ENCODE results near the gene SRPK2.

SRPK2 gene

GRCh38 chr7:105188201-105188600 is 200.5 kb downstream of the SRPK2 start:
- Histone ChIP-seq H3K27ac (ENCODE audit: low read depth, low read length, severe bottlenecking) (no peak overlapping the region), H3K4me1 (ENCODE audit: control insufficient read depth, insufficient read depth, low read length, poor library complexity, severe bottlenecking) (no peaks in the 10 kb centered on the region), H3K36me3 (ENCODE audit: control insufficient read depth, insufficient read depth, low read length) (no peaks in the 10 kb centered on the region), H3K9me3 (ENCODE audit: control insufficient read depth, low read length) (no peaks in the 10 kb centered on the region), H3K4me3 (ENCODE audit: extremely low read depth, insufficient read depth, low read length, poor library complexity, severe bottlenecking) (no peak overlapping the region)

- H3K9me3 ChIP-seq (ENCODE audit: control insufficient read depth, low read length): no peaks in the 10 kb centered on the region
- WGBS, 2 experiments (ENCODE audit: insufficient coverage in 2 of 2): 93 to 100% methylated on average over 1 to 2 of the region's 4 CpGs
- no peaks in the 10 kb centered on the region for H3K36me3 ChIP-seq (ENCODE audit: control insufficient read depth, insufficient read depth, low read length)
- H3K4me1 ChIP-seq (ENCODE audit: control insufficient read depth, insufficient read depth, low read length, poor library complexity, severe bottlenecking): no peaks in the 10 kb centered on the region
- H3K27ac ChIP-seq (ENCODE audit: low read depth, low read length, severe bottlenecking): no peak overlapping the region
- no peak overlapping the region for H3K4me3 ChIP-seq (ENCODE audit: extremely low read depth, insufficient read depth, low read length, poor library complexity, severe bottlenecking)
Measured at GRCh38 chr7:105187302-105188169, 201.2 kb downstream of the SRPK2 start.

GRCh38 chr7:105185290-105186010 is 203.3 kb downstream of the SRPK2 start:
- no CpG with 5 or more reads among the region's 2 CpGs for WGBS, 2 experiments (ENCODE audit: insufficient coverage in 2 of 2)
- Histone ChIP-seq H3K27ac (ENCODE audit: low read depth, low read length, severe bottlenecking) (no peak overlapping the region), H3K36me3 (ENCODE audit: control insufficient read depth, insufficient read depth, low read length) (no peaks in the 10 kb centered on the region), H3K4me1 (ENCODE audit: control insufficient read depth, insufficient read depth, low read length, poor library complexity, severe bottlenecking) (no peaks in the 10 kb centered on the region), H3K4me3 (ENCODE audit: extremely low read depth, insufficient read depth, low read length, poor library complexity, severe bottlenecking) (no peak overlapping the region), H3K9me3 (ENCODE audit: control insufficient read depth, low read length) (peaks cover 4% of the 10 kb centered on the region)

GRCh38 chr7:105180002-105180401 is 208.7 kb downstream of the SRPK2 start:
- peaks cover 10% of the 10 kb centered on the region for H3K9me3 ChIP-seq (ENCODE audit: control insufficient read depth, low read length)
- no peaks in the 10 kb centered on the region for H3K4me1 ChIP-seq (ENCODE audit: control insufficient read depth, insufficient read depth, low read length, poor library complexity, severe bottlenecking)
- WGBS, 2 experiments (ENCODE audit: insufficient coverage in 2 of 2): 86% methylated on average over 1 of the region's 2 CpGs; no CpG with 5 or more reads in 1 of the 2 experiments
- H3K27ac ChIP-seq (ENCODE audit: low read depth, low read length, severe bottlenecking): no peak overlapping the region
- H3K4me3 ChIP-seq (ENCODE audit: extremely low read depth, insufficient read depth, low read length, poor library complexity, severe bottlenecking): no peak overlapping the region
- H3K36me3 ChIP-seq (ENCODE audit: control insufficient read depth, insufficient read depth, low read length): no peaks in the 10 kb centered on the region

- H3K27ac ChIP-seq (ENCODE audit: low read depth, low read length, severe bottlenecking): no peak overlapping the region
- 93% methylated on average over 2 of the region's 4 CpGs; no CpG with 5 or more reads in 1 of the 2 experiments for WGBS, 2 experiments (ENCODE audit: insufficient coverage in 2 of 2)
- no peaks in the 10 kb centered on the region for H3K36me3 ChIP-seq (ENCODE audit: control insufficient read depth, insufficient read depth, low read length)
- H3K4me3 ChIP-seq (ENCODE audit: extremely low read depth, insufficient read depth, low read length, poor library complexity, severe bottlenecking): no peak overlapping the region
- H3K4me1 ChIP-seq (ENCODE audit: control insufficient read depth, insufficient read depth, low read length, poor library complexity, severe bottlenecking): no peaks in the 10 kb centered on the region
- peaks cover 10% of the 10 kb centered on the region for H3K9me3 ChIP-seq (ENCODE audit: control insufficient read depth, low read length)
Measured at GRCh38 chr7:105178928-105179541, 209.7 kb downstream of the SRPK2 start.

GRCh38 chr7:105178177-105178576 is 210.5 kb downstream of the SRPK2 start:
- no peaks in the 10 kb centered on the region for H3K36me3 ChIP-seq (ENCODE audit: control insufficient read depth, insufficient read depth, low read length)
- peaks cover 10% of the 10 kb centered on the region for H3K9me3 ChIP-seq (ENCODE audit: control insufficient read depth, low read length)
- 79 to 82% methylated on average over 2 to 3 of the region's 4 CpGs for WGBS, 2 experiments (ENCODE audit: insufficient coverage in 2 of 2)
- H3K4me1 ChIP-seq (ENCODE audit: control insufficient read depth, insufficient read depth, low read length, poor library complexity, severe bottlenecking): no peaks in the 10 kb centered on the region
- H3K27ac ChIP-seq (ENCODE audit: low read depth, low read length, severe bottlenecking): no peak overlapping the region
- no peak overlapping the region for H3K4me3 ChIP-seq (ENCODE audit: extremely low read depth, insufficient read depth, low read length, poor library complexity, severe bottlenecking)

GRCh38 chr7:105177026-105177425 is 211.7 kb downstream of the SRPK2 start:
- no CpG with 5 or more reads among the region's 3 CpGs for WGBS, 2 experiments (ENCODE audit: insufficient coverage in 2 of 2)
- Histone ChIP-seq H3K4me3 (ENCODE audit: extremely low read depth, insufficient read depth, low read length, poor library complexity, severe bottlenecking) (no peak overlapping the region), H3K27ac (ENCODE audit: low read depth, low read length, severe bottlenecking) (no peak overlapping the region), H3K36me3 (ENCODE audit: control insufficient read depth, insufficient read depth, low read length) (no peaks in the 10 kb centered on the region), H3K9me3 (ENCODE audit: control insufficient read depth, low read length) (peaks cover 10% of the 10 kb centered on the region), H3K4me1 (ENCODE audit: control insufficient read depth, insufficient read depth, low read length, poor library complexity, severe bottlenecking) (no peaks in the 10 kb centered on the region)

GRCh38 chr7:105173586-105173985 is 215.1 kb downstream of the SRPK2 start:
- no peaks in the 10 kb centered on the region for H3K4me1 ChIP-seq (ENCODE audit: control insufficient read depth, insufficient read depth, low read length, poor library complexity, severe bottlenecking)
- peaks cover 6% of the 10 kb centered on the region for H3K36me3 ChIP-seq (ENCODE audit: control insufficient read depth, insufficient read depth, low read length)
- H3K27ac ChIP-seq (ENCODE audit: low read depth, low read length, severe bottlenecking): no peak overlapping the region
- WGBS, 2 experiments (ENCODE audit: insufficient coverage in 2 of 2): no CpG with 5 or more reads among the region's 1 CpG
- H3K9me3 ChIP-seq (ENCODE audit: control insufficient read depth, low read length): no peaks in the 10 kb centered on the region
- H3K4me3 ChIP-seq (ENCODE audit: extremely low read depth, insufficient read depth, low read length, poor library complexity, severe bottlenecking): no peak overlapping the region

GRCh38 chr7:105164751-105165150 is 224.0 kb downstream of the SRPK2 start:
- H3K4me3 ChIP-seq (ENCODE audit: extremely low read depth, insufficient read depth, low read length, poor library complexity, severe bottlenecking): no peak overlapping the region
- H3K4me1 ChIP-seq (ENCODE audit: control insufficient read depth, insufficient read depth, low read length, poor library complexity, severe bottlenecking): no peaks in the 10 kb centered on the region
- WGBS, 2 experiments (ENCODE audit: insufficient coverage in 2 of 2): 90 to 100% methylated on average over 1 of the region's 1 CpG
- peaks cover 48% of the 10 kb centered on the region for H3K36me3 ChIP-seq (ENCODE audit: control insufficient read depth, insufficient read depth, low read length)
- H3K9me3 ChIP-seq (ENCODE audit: control insufficient read depth, low read length): no peaks in the 10 kb centered on the region
- no peak overlapping the region for H3K27ac ChIP-seq (ENCODE audit: low read depth, low read length, severe bottlenecking)

- 93 to 98% methylated on average over 8 of the region's 8 CpGs for WGBS, 2 experiments (ENCODE audit: insufficient coverage in 2 of 2)
- Histone ChIP-seq H3K4me1 (ENCODE audit: control insufficient read depth, insufficient read depth, low read length, poor library complexity, severe bottlenecking) (no peaks in the 10 kb centered on the region), H3K4me3 (ENCODE audit: extremely low read depth, insufficient read depth, low read length, poor library complexity, severe bottlenecking) (no peak overlapping the region), H3K9me3 (ENCODE audit: control insufficient read depth, low read length) (no peaks in the 10 kb centered on the region), H3K36me3 (ENCODE audit: control insufficient read depth, insufficient read depth, low read length) (peaks cover 50% of the 10 kb centered on the region), H3K27ac (ENCODE audit: low read depth, low read length, severe bottlenecking) (no peak overlapping the region)
Measured at GRCh38 chr7:105163718-105164117, 225.0 kb downstream of the SRPK2 start.

Measured in mesodermal cell (in vitro differentiated cells).